Measurements from ENCODE around the gene F11R. TPM values are rescaled to one million over a fixed set of nuclear protein-coding genes. Genes with fewer than 3 reads are reported as not detected.
A peak's percentile ranks its signal among the peaks of the same experiment; 100 is the strongest.
"Not testable (repeated sequence)": the region's sequence is repeated elsewhere in the genome, so short reads cannot be mapped to it uniquely, and the experiment has no call there.

The F11R gene
- total and polyA plus RNA-seq, 2 donors (not counting 1 experiment from before 2014, with no cell fraction given): 0.50 to 0.66 TPM

- H3K4me1 ChIP-seq (ENCODE audit: control insufficient read depth, extremely low read depth, insufficient read depth, low read length): peaks cover 6% of the 10 kb centered on the region
- no peaks in the 10 kb centered on the region for H3K9me3 ChIP-seq (ENCODE audit: control insufficient read depth, insufficient read depth, low read depth, low read length)
- DNase-seq (ENCODE audit: low read depth in 2 of 2): no peak
- no peak overlapping the region for H2AFZ ChIP-seq (ENCODE audit: low read length)
- no peaks in the 10 kb centered on the region for H3K79me2 ChIP-seq (ENCODE audit: control insufficient read depth, insufficient read depth, low read length)
- no peak overlapping the region for H3K9ac ChIP-seq (ENCODE audit: insufficient read depth, low read length)
- H3K4me2 ChIP-seq (ENCODE audit: extremely low read depth, insufficient read depth, low read length): no peak overlapping the region
- TF ChIP-seq EZH2 (IDR thresholded peaks at IDR 0.05; ENCODE audit: low read length, missing control alignments): no peak
- no peak for TF ChIP-seq CTCF (conservative IDR thresholded peaks at IDR 0.05 in 1 of 2, IDR thresholded peaks at IDR 0.05 in 1 of 2; ENCODE audit: low read depth in 1 of 2, low read length in 2 of 2)
- no peaks in the 10 kb centered on the region for H4K20me1 ChIP-seq (ENCODE audit: control insufficient read depth, extremely low read depth, insufficient read depth, low read length)
- no peak overlapping the region for H3K4me3 ChIP-seq (replicated peaks in 1 of 4; ENCODE audit: control extremely low read depth in 1 of 4, insufficient read depth in 1 of 4, low read depth in 3 of 4, low read length in 4 of 4)
- no peaks in the 10 kb centered on the region for H3K36me3 ChIP-seq (ENCODE audit: control insufficient read depth, insufficient read depth, low read length)
- H3K27ac ChIP-seq (ENCODE audit: insufficient read depth, low read length): no peak overlapping the region
- peaks cover 26% of the 10 kb centered on the region for H3K27me3 ChIP-seq (ENCODE audit: control insufficient read depth, insufficient read depth, low read length)
These were observed 1.0 kb upstream of the F11R start for GRCh38 chr1:161021970-161022353.

- DNase-seq (ENCODE audit: low read depth in 2 of 2): peak in 1 of 2 donors; percentile 48
- Histone ChIP-seq H4K20me1 (ENCODE audit: control insufficient read depth, extremely low read depth, insufficient read depth, low read length) (no peaks in the 10 kb centered on the region), H3K9me3 (ENCODE audit: control insufficient read depth, insufficient read depth, low read depth, low read length) (no peaks in the 10 kb centered on the region), H2AFZ (ENCODE audit: low read length) (peak overlapping the region; percentile 20), H3K9ac (ENCODE audit: insufficient read depth, low read length) (peak overlapping the region; percentile 10), H3K27me3 (ENCODE audit: control insufficient read depth, insufficient read depth, low read length) (peaks cover 26% of the 10 kb centered on the region), H3K36me3 (ENCODE audit: control insufficient read depth, insufficient read depth, low read length) (no peaks in the 10 kb centered on the region), H3K4me1 (ENCODE audit: control insufficient read depth, extremely low read depth, insufficient read depth, low read length) (peaks cover 6% of the 10 kb centered on the region), H3K4me3 (replicated peaks in 1 of 4; ENCODE audit: control extremely low read depth in 1 of 4, insufficient read depth in 1 of 4, low read depth in 3 of 4, low read length in 4 of 4) (peak overlapping the region in 3 of 4 experiments; percentile 27 to 59 (median 53)), H3K27ac (ENCODE audit: insufficient read depth, low read length) (no peak overlapping the region), H3K79me2 (ENCODE audit: control insufficient read depth, insufficient read depth, low read length) (no peaks in the 10 kb centered on the region), H3K4me2 (ENCODE audit: extremely low read depth, insufficient read depth, low read length) (peak overlapping the region; percentile 88)
- TF ChIP-seq EZH2 (IDR thresholded peaks at IDR 0.05; ENCODE audit: low read length, missing control alignments) (peak; percentile 51), CTCF (conservative IDR thresholded peaks at IDR 0.05 in 1 of 2, IDR thresholded peaks at IDR 0.05 in 1 of 2; ENCODE audit: low read depth in 1 of 2, low read length in 2 of 2) (no peak)
These were observed 415 bp upstream of the F11R start for GRCh38 chr1:161021165-161021969.

GRCh38 chr1:161019751-161020495, 1.0 kb downstream of the F11R start:
- no peak overlapping the region for H2AFZ ChIP-seq (ENCODE audit: low read length)
- no peak overlapping the region for H3K27ac ChIP-seq (ENCODE audit: insufficient read depth, low read length)
- H4K20me1 ChIP-seq (ENCODE audit: control insufficient read depth, extremely low read depth, insufficient read depth, low read length): no peaks in the 10 kb centered on the region
- no peak for TF ChIP-seq EZH2 (IDR thresholded peaks at IDR 0.05; ENCODE audit: low read length, missing control alignments)
- no peak for TF ChIP-seq CTCF (conservative IDR thresholded peaks at IDR 0.05 in 1 of 2, IDR thresholded peaks at IDR 0.05 in 1 of 2; ENCODE audit: low read depth in 1 of 2, low read length in 2 of 2)
- H3K4me3 ChIP-seq (replicated peaks in 1 of 4; ENCODE audit: control extremely low read depth in 1 of 4, insufficient read depth in 1 of 4, low read depth in 3 of 4, low read length in 4 of 4): peak overlapping the region in 3 of 4 experiments; percentile 27 to 59 (median 53)
- H3K9me3 ChIP-seq (ENCODE audit: control insufficient read depth, insufficient read depth, low read depth, low read length): no peaks in the 10 kb centered on the region
- peaks cover 6% of the 10 kb centered on the region for H3K4me1 ChIP-seq (ENCODE audit: control insufficient read depth, extremely low read depth, insufficient read depth, low read length)
- H3K79me2 ChIP-seq (ENCODE audit: control insufficient read depth, insufficient read depth, low read length): no peaks in the 10 kb centered on the region
- no peak overlapping the region for H3K9ac ChIP-seq (ENCODE audit: insufficient read depth, low read length)
- H3K36me3 ChIP-seq (ENCODE audit: control insufficient read depth, insufficient read depth, low read length): no peaks in the 10 kb centered on the region
- H3K27me3 ChIP-seq (ENCODE audit: control insufficient read depth, insufficient read depth, low read length): peaks cover 26% of the 10 kb centered on the region
- H3K4me2 ChIP-seq (ENCODE audit: extremely low read depth, insufficient read depth, low read length): peak overlapping the region; percentile 66
- DNase-seq (ENCODE audit: low read depth in 2 of 2): no peak

GRCh38 chr1:161019111-161019660, 1.8 kb downstream of the F11R start:
- not testable (repeated sequence) for H2AFZ ChIP-seq (ENCODE audit: low read length); H3K4me2 ChIP-seq (ENCODE audit: extremely low read depth, insufficient read depth, low read length); H3K36me3 ChIP-seq (ENCODE audit: control insufficient read depth, insufficient read depth, low read length); H3K4me3 ChIP-seq (replicated peaks in 1 of 4; ENCODE audit: control extremely low read depth in 1 of 4, insufficient read depth in 1 of 4, low read depth in 3 of 4, low read length in 4 of 4); DNase-seq (ENCODE audit: low read depth in 2 of 2); H3K9me3 ChIP-seq (ENCODE audit: control insufficient read depth, insufficient read depth, low read depth, low read length); H3K9ac ChIP-seq (ENCODE audit: insufficient read depth, low read length); H4K20me1 ChIP-seq (ENCODE audit: control insufficient read depth, extremely low read depth, insufficient read depth, low read length); H3K4me1 ChIP-seq (ENCODE audit: control insufficient read depth, extremely low read depth, insufficient read depth, low read length); H3K79me2 ChIP-seq (ENCODE audit: control insufficient read depth, insufficient read depth, low read length); H3K27ac ChIP-seq (ENCODE audit: insufficient read depth, low read length)
- H3K27me3 ChIP-seq (ENCODE audit: control insufficient read depth, insufficient read depth, low read length): peaks cover 26% of the 10 kb centered on the region

All from fibroblast of lung (primary cell).